Measurements from ENCODE around the gene NLGN2. TPM values are rescaled to one million over a fixed set of nuclear protein-coding genes. Genes with fewer than 3 reads are reported as not detected.

NLGN2 gene
- total and polyA plus RNA-seq, 2 experiments from 2014 or later = 14.4 to 38.7 TPM

DNA sequence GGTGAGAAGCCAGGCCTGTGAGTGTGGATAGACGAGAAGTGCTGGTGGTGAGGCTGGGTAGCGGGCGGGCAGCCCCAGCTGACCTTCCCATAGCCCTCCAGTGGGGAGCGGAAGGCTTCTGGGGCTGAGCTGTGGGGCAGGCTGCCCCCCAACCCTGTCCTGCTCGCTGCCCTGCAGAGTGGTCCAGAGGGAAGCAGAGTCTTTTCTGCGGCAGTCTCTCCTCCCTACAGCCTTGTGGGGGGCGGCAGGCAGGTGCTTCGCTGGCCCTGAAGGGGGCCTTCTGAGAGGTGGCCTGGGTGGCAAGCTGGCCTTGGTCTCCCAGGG, 3.7 kb downstream of the NLGN2 start (continued):
- no peak for TF ChIP-seq ETS1 (IDR thresholded peaks at IDR 0.05)

DNA sequence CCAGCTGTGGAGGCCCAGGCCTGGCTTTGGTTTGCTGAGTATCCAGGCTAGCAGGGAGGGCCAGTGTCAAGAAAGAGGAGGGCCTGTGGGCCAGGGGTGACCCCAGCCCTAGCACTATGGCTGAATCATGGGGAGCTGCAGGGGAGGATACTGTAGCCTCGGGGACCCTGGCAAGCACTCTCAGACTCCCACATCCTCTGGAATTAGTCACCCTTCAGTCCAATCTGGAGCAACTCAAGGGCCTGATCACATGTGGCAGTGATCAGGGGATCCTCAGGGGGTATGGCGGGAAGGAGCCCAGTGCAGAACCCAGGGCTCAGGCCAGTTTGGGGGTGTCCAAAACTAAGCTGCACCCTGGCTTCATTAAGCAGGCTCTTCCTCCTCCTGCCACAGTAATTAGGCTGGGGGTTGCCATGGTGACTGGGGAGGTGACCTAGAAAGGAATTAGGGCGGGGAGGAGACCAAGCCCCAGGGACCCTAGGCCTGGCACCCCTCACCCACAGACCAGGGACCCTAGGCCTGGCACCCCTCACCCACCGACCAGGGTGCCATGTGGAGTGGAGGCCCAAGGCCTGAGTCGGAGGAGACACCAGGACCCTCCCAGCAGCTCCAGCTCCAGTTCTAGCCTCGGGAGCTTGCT, 5.8 kb downstream of the NLGN2 start:
- no peaks in the 10 kb centered on the region; the same call in none of the 2 replicates for H4K20me1 ChIP-seq (replicated peaks; ENCODE audit: insufficient read depth)
- no peak for TF ChIP-seq ZNF114 (CRISPR knock-in tag; IDR thresholded peaks at IDR 0.05)
- TF ChIP-seq NANOG (IDR thresholded peaks at IDR 0.05; ENCODE audit: borderline replicate concordance) = no peak
- TF ChIP-seq ZNF331 (CRISPR knock-in tag; IDR thresholded peaks at IDR 0.05; ENCODE audit: low read depth) = no peak
- TF ChIP-seq STAT1 (IDR thresholded peaks at IDR 0.05; ENCODE audit: unreplicated experiment) = no peak
- TF ChIP-seq ETS1 (IDR thresholded peaks at IDR 0.05) = no peak
- TF ChIP-seq EZH2 (IDR thresholded peaks at IDR 0.05; ENCODE audit: low read depth, unreplicated experiment) = no peak
- no peak for TF ChIP-seq REST (IDR thresholded peaks at IDR 0.05; ENCODE audit: unreplicated experiment)
- TF ChIP-seq POLR2AphosphoS5 (IDR thresholded peaks at IDR 0.05; ENCODE audit: low read depth) = no peak
- TF ChIP-seq EZH2phosphoT487 (IDR thresholded peaks at IDR 0.05; ENCODE audit: unreplicated experiment) = no peak
- TF ChIP-seq CREB1 (CRISPR knock-in tag; IDR thresholded peaks at IDR 0.05; ENCODE audit: low read depth) = no peak
- TF ChIP-seq, protein P1, sequence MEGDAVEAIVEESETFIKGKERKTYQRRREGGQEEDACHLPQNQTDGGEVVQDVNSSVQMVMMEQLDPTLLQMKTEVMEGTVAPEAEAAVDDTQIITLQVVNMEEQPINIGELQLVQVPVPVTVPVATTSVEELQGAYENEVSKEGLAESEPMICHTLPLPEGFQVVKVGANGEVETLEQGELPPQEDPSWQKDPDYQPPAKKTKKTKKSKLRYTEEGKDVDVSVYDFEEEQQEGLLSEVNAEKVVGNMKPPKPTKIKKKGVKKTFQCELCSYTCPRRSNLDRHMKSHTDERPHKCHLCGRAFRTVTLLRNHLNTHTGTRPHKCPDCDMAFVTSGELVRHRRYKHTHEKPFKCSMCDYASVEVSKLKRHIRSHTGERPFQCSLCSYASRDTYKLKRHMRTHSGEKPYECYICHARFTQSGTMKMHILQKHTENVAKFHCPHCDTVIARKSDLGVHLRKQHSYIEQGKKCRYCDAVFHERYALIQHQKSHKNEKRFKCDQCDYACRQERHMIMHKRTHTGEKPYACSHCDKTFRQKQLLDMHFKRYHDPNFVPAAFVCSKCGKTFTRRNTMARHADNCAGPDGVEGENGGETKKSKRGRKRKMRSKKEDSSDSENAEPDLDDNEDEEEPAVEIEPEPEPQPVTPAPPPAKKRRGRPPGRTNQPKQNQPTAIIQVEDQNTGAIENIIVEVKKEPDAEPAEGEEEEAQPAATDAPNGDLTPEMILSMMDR (conservative IDR thresholded peaks at IDR 0.05; ENCODE audit: low read depth in 2 of 2) = no peak

More for the DNA sequence above, 5.8 kb downstream of the NLGN2 start:
- no peak for DNase-seq (ENCODE audit: low spot score)
- H3F3A ChIP-seq (replicated peaks; ENCODE audit: low read depth) = no peaks in the 10 kb centered on the region
- ATAC-seq = no peak
- peaks cover 38% of the 10 kb centered on the region for H3K36me3 Mint-ChIP-seq (ENCODE audit: low read depth)
- no peak overlapping the region for H2AFZ ChIP-seq
- H3K27me3 ChIP-seq (ENCODE audit: insufficient read depth) = no peaks in the 10 kb centered on the region
- H3K27me3 Mint-ChIP-seq (ENCODE audit: insufficient read depth, low read depth, poor library complexity) = peaks cover 15% of the 10 kb centered on the region
- no peak overlapping the region for H3K4me2 ChIP-seq
- H3K9me2 ChIP-seq (ENCODE audit: insufficient read depth) = no peaks in the 10 kb centered on the region
- H3K9me3 Mint-ChIP-seq = no peaks in the 10 kb centered on the region
- peaks cover 24% of the 10 kb centered on the region for H3K4me1 Mint-ChIP-seq
- no peak overlapping the region; the same call in 2 of the 3 replicates for H3K4me3 Mint-ChIP-seq
- 0 out of 2 replicates have a peak, but pooled peaks cover 4% of the 10 kb centered on the region for H3K4me1 ChIP-seq (ENCODE audit: insufficient read depth)
- H3K79me2 ChIP-seq (replicated peaks; ENCODE audit: insufficient read depth) = no peaks in the 10 kb centered on the region
- H3K36me3 ChIP-seq (ENCODE audit: insufficient read depth) = no peaks in the 10 kb centered on the region; the same call in 1 of the 2 replicates
- H3K27ac ChIP-seq (ENCODE audit: low read depth) = no peak overlapping the region
- no peak overlapping the region for H3K4me3 ChIP-seq
- H3K27ac Mint-ChIP-seq = no peak overlapping the region

Measured in GM23338 (cell line).